Mucosa of stomach (tissue), 1 donor: Measurements from ENCODE around the gene YBEY.

Source experiments
- H3K27me3 ChIP-seq: one replicate; pipeline ENCODE4 v1.7.0; 2013; ENCODE audit warnings: mild to moderate bottlenecking, low read length; ENCODE audit not compliant: control insufficient read depth, insufficient read depth
- H3K36me3 ChIP-seq: one replicate; pipeline ENCODE4 v1.7.0; 2013; ENCODE audit warnings: low read length; ENCODE audit not compliant: control insufficient read depth, insufficient read depth
- H3K4me1 ChIP-seq: one replicate; pipeline ENCODE4 v1.7.0; 2013; ENCODE audit warnings: mild to moderate bottlenecking, low read length; ENCODE audit not compliant: control insufficient read depth, insufficient read depth
- H3K4me3 ChIP-seq: one replicate; pipeline ENCODE4 v1.7.0; 2013; ENCODE audit warnings: low read length
- H3K9ac ChIP-seq: one replicate; pipeline ENCODE4 v1.7.0; 2013; ENCODE audit warnings: mild to moderate bottlenecking, low read length, moderate library complexity
- H3K9me3 ChIP-seq: one replicate; pipeline ENCODE4 v1.7.0; 2013; ENCODE audit warnings: mild to moderate bottlenecking, low read length, moderate library complexity; ENCODE audit not compliant: control insufficient read depth
- donor health status: Pancreatic carcinoma.

Gene YBEY

DNA sequence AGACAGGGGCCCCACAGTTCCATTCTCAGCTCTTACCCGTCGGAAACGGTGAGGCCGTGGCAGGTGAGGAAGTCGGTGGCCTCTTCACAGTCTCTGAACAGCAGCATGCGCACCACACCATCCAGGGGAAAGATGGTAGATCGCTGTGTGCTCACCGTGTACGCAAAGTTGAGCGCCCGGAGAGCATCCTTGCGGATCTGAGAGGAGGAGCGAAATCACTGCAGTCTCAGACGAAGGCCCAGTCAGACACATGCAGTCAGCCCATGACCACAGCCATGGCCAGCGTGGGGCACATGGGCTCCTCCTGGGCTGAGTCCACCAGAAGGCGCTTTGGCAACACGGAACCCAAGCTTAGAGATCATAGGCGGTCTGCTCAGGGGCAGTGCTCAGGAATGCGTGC is 19.2 kb upstream of the YBEY start:
- no peak overlapping the region for H3K9ac ChIP-seq
- peaks cover 12% of the 10 kb centered on the region for H3K36me3 ChIP-seq
- no peaks in the 10 kb centered on the region for H3K27me3 ChIP-seq
- H3K4me1 ChIP-seq = no peaks in the 10 kb centered on the region
- no peaks in the 10 kb centered on the region for H3K9me3 ChIP-seq
- no peak overlapping the region for H3K4me3 ChIP-seq

GRCh38 chr21:46268371-46268770 is 17.8 kb upstream of the YBEY start:
- H3K36me3 ChIP-seq = peaks cover 12% of the 10 kb centered on the region
- H3K9me3 ChIP-seq = no peaks in the 10 kb centered on the region
- no peak overlapping the region for H3K9ac ChIP-seq
- no peaks in the 10 kb centered on the region for H3K27me3 ChIP-seq
- no peak overlapping the region for H3K4me3 ChIP-seq
- no peaks in the 10 kb centered on the region for H3K4me1 ChIP-seq

- Histone ChIP-seq H3K27me3 (no peaks in the 10 kb centered on the region), H3K4me1 (no peaks in the 10 kb centered on the region), H3K4me3 (no peak overlapping the region), H3K36me3 (peaks cover 5% of the 10 kb centered on the region), H3K9ac (no peak overlapping the region), H3K9me3 (no peaks in the 10 kb centered on the region)
Measured at GRCh38 chr21:46269466-46269865, 16.7 kb upstream of the YBEY start.

- H3K9me3 ChIP-seq = no peaks in the 10 kb centered on the region
- no peaks in the 10 kb centered on the region for H3K4me1 ChIP-seq
- no peak overlapping the region for H3K9ac ChIP-seq
- H3K36me3 ChIP-seq = peaks cover 17% of the 10 kb centered on the region
- no peak overlapping the region for H3K4me3 ChIP-seq
- no peaks in the 10 kb centered on the region for H3K27me3 ChIP-seq
Measured at GRCh38 chr21:46273341-46273740, 12.8 kb upstream of the YBEY start.

DNA sequence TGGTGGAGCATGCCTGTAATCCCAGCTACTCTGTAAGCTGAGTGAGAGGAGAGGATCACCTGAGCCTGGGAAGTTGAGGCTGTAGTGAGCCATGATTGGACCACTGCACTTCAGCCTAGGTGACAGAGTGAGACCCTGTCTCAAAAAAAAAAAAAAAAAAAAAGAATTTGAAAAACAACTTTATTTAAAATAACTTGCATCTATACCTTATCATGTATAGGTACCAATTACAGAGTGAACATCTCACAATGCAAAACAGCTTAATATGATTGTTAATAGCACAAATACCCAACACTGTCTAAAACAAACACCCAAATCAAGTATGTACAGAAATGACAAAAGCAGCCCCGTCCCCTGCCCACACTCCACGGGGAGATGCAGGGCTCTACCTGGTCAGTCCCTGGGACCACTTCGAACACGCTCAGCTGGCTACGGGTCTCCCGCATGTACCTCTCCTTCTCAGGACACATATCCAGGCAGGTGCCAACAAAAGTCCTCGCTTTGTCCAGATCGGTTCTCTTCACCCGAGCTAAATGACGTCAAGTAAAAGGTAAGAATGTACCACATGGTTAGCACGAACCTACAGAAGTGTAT is 11.2 kb upstream of the YBEY start:
- Histone ChIP-seq H3K36me3 (peaks cover 25% of the 10 kb centered on the region), H3K4me1 (no peaks in the 10 kb centered on the region), H3K27me3 (no peaks in the 10 kb centered on the region), H3K9me3 (no peaks in the 10 kb centered on the region), H3K4me3 (no peak overlapping the region), H3K9ac (no peak overlapping the region)

DNA sequence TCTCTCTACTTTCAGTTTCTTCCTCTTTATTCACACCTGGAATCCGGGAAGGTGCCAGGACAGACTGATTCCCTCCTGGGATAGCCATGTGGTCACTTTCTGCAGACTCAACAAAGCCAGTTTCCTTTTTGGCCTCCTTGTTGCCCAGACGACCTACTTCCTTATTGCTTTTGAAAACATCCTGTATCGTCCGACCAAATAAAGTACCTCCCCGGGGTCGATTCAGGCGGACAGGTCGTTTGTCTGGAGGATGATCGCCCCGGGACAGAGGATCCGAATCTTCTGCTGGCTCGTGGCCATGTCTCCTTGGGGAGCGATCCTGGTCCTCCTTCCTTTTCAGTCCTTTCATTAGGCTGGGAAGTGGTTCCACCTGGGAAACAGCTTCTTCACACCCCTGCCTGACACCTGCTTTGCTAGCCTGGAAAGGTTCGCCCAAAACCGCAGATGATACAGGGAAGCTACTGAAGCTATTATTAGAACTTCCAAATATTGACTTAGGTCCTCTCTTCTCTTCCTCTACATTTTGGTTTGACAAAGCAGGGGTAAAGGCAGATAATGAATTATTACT is 2.0 kb upstream of the YBEY start:
- no peaks in the 10 kb centered on the region for H3K27me3 ChIP-seq
- H3K4me3 ChIP-seq = no peak overlapping the region
- H3K4me1 ChIP-seq = peaks cover 23% of the 10 kb centered on the region
- H3K9ac ChIP-seq = peak overlapping the region; percentile 11
- no peaks in the 10 kb centered on the region for H3K9me3 ChIP-seq
- peaks cover 14% of the 10 kb centered on the region for H3K36me3 ChIP-seq

GRCh38 chr21:46284733-46285132 is 1.4 kb upstream of the YBEY start:
- Histone ChIP-seq H3K4me3 (peak overlapping the region; percentile 97), H3K9me3 (no peaks in the 10 kb centered on the region), H3K27me3 (no peaks in the 10 kb centered on the region), H3K9ac (peak overlapping the region; percentile 71), H3K4me1 (peaks cover 23% of the 10 kb centered on the region), H3K36me3 (peaks cover 9% of the 10 kb centered on the region)

GRCh38 chr21:46285206-46285661 is 908 bp upstream of the YBEY start, which contains the start of gene MCM3AP:
Gene MCM3AP (minus strand): TSS chr21:46285611. CDS start chr21:46285286, 325 bp downstream.
- peaks cover 4% of the 10 kb centered on the region for H3K36me3 ChIP-seq
- H3K9ac ChIP-seq = peak within 1 kb of the TSS; percentile 71
- H3K9me3 ChIP-seq = no peaks in the 10 kb centered on the region
- peak within 1 kb of the TSS; percentile 97 for H3K4me3 ChIP-seq
- H3K27me3 ChIP-seq = no peaks in the 10 kb centered on the region
- H3K4me1 ChIP-seq = peaks cover 23% of the 10 kb centered on the region

DNA sequence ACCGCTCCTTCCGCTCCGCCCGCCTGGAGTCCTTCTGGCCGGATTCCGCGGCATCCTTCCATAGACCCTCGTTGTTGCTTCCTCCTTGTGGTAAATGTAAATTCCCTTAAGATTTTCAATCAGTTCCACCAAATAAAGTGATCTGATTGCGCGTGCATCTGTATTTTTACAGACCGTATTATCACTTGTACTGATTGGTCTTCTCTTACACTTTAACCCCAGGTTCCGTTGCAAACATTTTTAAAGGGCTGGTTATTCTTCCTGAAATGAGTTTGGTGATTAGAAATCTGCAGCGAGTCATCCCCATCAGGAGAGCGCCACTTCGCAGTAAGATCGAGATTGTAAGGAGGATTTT is 483 bp downstream of the YBEY start:
- Histone ChIP-seq H3K4me3 (peak overlapping the region; percentile 97), H3K27me3 (no peaks in the 10 kb centered on the region), H3K4me1 (peaks cover 23% of the 10 kb centered on the region), H3K9me3 (no peaks in the 10 kb centered on the region), H3K36me3 (peaks cover 4% of the 10 kb centered on the region), H3K9ac (peak overlapping the region; percentile 71)

DNA sequence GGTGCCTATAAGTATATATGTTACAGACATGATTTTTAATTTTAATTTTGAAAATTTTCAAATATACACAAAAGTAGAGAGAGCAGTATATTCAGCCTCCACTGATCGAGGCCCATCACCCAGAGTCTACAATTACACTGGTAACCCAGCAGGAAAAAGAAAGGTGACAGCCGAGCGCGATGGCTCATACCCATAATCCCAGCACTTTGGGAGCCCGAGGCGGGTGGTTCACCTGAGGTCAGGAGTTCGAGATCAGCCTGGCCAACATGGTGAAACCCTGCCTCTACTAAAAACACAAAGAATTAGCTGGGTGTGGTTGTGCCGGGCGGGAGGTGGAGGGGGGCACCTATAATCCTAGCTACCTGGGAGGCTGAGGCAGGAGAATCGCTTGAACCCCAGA is 1.4 kb downstream of the YBEY start:
- H3K27me3 ChIP-seq = no peaks in the 10 kb centered on the region

GRCh38 chr21:46289655-46290179 is 3.6 kb downstream of the YBEY start:
- Histone ChIP-seq H3K9me3 (no peaks in the 10 kb centered on the region), H3K4me1 (peaks cover 6% of the 10 kb centered on the region), H3K27me3 (no peaks in the 10 kb centered on the region), H3K9ac (no peak overlapping the region), H3K4me3 (no peak overlapping the region), H3K36me3 (no peaks in the 10 kb centered on the region)

More for the DNA sequence above, 1.4 kb downstream of the YBEY start:
- H3K4me3 ChIP-seq = no peak overlapping the region
- no peak overlapping the region for H3K9ac ChIP-seq
- peaks cover 4% of the 10 kb centered on the region for H3K36me3 ChIP-seq
- no peaks in the 10 kb centered on the region for H3K9me3 ChIP-seq
- peaks cover 23% of the 10 kb centered on the region for H3K4me1 ChIP-seq

DNA sequence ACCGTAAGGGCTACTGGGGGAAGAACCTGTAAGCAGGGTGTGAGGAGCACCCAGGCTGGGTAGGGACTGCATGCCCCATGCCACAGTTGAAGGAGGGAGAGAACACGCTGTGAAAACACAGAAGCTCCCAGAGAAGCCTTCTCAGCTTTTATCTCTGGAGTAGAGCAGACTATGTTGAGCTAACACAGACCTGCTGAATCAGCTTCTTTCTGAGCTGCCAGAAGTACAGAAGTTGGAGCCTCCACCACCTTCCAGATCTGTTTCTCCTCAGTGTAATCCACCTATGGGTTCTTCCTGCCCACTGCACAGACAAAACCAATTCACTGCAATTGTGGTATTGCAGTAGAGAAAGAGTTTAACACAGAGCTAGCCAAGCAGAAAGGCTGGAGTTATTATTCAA is 5.4 kb downstream of the YBEY start:
- Histone ChIP-seq H3K4me1 (peaks cover 9% of the 10 kb centered on the region), H3K4me3 (no peak overlapping the region), H3K9me3 (no peaks in the 10 kb centered on the region), H3K36me3 (no peaks in the 10 kb centered on the region), H3K27me3 (no peaks in the 10 kb centered on the region), H3K9ac (no peak overlapping the region)
